ENCODE measurements around the gene RELT. TPM values are rescaled to one million over a fixed set of nuclear protein-coding genes. Genes with fewer than 3 reads are reported as not detected.
"Not testable (repeated sequence)": the region's sequence is repeated elsewhere in the genome, so short reads cannot be mapped to it uniquely, and the experiment has no call there.

Gene RELT
- total RNA-seq, 1 experiment from 2014 or later = 10.8 TPM

DNA sequence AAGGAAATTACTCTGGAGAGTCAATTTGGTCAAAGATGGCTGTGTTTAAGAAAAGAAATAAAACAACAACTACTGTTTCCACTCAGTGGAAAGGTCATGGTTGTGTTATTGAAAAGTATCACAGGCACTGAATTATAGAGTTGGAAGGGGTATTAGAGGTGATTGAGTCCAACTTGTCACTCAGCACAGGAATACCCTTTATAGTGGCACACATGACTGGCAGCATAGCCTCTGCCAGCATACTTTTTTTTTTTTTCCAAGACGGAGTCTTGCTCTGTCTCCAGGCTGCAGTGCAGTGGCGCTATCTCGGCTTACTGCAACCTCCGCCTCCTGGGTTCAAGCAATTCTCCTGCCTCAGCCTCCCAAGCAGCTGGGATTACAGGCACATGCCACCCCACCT, 60.7 kb downstream of the RELT start:
- not testable (repeated sequence) for DNase-seq (ENCODE audit: low read depth)

DNA sequence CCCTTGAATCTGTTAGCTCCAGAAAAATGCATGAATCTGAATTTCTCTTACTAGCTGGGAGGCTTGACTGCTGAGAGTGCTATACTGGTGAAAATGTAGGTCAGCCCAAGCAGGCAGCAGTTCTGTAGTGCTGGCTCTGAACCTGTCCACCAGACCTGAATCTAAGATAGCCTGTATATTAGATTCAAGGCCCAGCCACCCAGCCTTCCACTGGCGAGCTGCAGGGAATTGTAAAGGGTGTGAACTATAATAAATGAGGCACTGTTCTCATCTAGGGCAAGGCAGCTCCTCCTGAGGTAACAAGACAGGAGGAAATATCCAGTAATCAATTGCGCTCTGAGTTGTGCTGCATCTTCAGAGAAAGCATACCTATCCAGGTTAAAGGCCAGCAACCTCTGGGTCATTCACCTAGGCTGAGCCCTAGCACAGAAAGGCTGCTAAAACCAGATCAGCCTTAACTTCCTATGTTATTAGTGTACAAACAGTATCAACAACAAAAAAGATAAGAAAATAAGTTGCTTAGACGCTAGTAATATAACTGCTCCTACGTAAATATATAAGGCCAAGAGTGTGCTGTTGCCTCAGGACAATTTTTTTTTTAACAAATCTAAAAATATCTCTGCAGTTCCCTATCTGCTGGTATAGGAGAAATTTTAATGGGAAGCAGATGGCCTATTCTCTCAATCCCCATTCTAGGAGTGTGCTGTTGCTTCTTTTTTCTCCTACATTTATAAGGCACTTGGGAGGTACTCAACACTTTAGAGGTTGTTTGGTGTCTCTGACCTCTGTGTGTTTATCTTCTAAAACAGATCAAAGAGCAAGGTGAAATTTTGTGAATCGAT, 63.0 kb downstream of the RELT start:
- no peak for DNase-seq (ENCODE audit: low read depth)

- no peak for DNase-seq (ENCODE audit: low read depth)
These were observed 69.8 kb downstream of the RELT start for GRCh38 chr11:73445980-73446379.

- DNase-seq (ENCODE audit: low read depth) = no peak
These were observed 70.6 kb downstream of the RELT start for GRCh38 chr11:73446766-73447165.

Other genes starting within 250 kb of the RELT start
- gene FCHSD2, start 234.1 kb upstream of the RELT start, total RNA-seq (2014; rRNA removed; shearing (Covaris generic)) = 6.6 and 10.3 TPM in 2 replicates
- gene P2RY2, start 158.1 kb upstream of the RELT start, total RNA-seq (2014; rRNA removed; shearing (Covaris generic)) = 0.30 and 0.84 TPM in 2 replicates
- gene P2RY6, start 104.1 kb upstream of the RELT start, total RNA-seq (2014; rRNA removed; shearing (Covaris generic)) = 3.3 and 5.6 TPM in 2 replicates
- gene ARHGEF17, start 68.1 kb upstream of the RELT start, total RNA-seq (2014; rRNA removed; shearing (Covaris generic)) = 6.0 and 17.5 TPM in 2 replicates
- gene FAM168A, start 221.7 kb downstream of the RELT start, total RNA-seq (2014; rRNA removed; shearing (Covaris generic)) = 24.9 and 35.8 TPM in 2 replicates